NCI-H2196 treated with DMSO at 0.1 percent for 48 hours (cell line): ENCODE measurements around the gene SLC25A11.
"Not testable (repeated sequence)": the region's sequence is repeated elsewhere in the genome, so short reads cannot be mapped to it uniquely, and the experiment has no call there.

Source experiments
- DNase-seq: peaks from one replicate; lab custom pipeline; 2025; ENCODE audit not compliant: unreplicated experiment; lab: John Stamatoyannopoulos, UW

The SLC25A11 gene

GRCh38 chr17:4945176-4945943 lies 5.5 kb upstream of the SLC25A11 start:
- no peak for DNase-seq

DNA sequence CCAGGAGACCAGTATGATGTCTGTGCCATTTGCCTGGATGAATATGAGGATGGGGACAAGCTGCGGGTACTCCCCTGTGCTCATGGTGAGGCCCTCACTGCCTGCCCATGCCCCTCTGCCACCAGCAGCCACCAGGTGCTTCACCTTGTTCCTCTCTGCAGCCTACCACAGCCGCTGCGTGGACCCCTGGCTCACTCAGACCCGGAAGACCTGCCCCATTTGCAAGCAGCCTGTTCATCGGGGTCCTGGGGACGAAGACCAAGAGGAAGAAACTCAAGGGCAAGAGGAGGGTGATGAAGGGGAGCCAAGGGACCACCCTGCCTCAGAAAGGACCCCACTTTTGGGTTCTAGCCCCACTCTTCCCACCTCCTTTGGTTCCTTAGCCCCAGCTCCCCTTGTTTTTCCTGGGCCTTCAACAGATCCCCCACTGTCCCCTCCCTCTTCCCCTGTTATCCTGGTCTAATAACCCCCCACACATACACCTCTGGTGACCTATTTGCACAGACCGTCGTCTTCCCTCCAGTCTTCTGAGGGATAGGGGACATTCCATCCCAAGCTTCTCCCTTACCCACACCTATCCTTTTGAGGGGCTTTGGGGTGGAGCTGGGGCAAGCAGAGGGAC lies 4.8 kb upstream of the SLC25A11 start:
- no peak for DNase-seq

DNA sequence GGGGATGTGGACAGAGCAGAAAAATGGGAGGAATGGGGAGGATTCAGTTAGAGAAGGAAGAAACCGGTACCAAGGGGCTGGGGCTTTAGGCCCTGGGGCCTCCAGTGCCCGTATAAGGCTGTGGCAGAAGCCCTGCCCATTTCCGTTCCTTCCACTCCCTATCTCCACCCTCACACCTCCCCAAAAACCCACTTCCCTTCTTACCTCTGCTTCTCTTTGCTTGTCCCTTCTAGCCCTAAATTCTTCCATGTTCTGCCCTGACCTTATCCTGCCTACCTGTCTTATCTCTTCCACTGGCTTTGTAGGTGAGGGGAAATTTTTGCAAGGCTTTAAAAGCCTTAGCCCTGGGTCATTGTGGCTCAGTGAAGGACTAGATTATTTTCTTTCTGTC lies 4.3 kb upstream of the SLC25A11 start:
- no peak for DNase-seq

DNA sequence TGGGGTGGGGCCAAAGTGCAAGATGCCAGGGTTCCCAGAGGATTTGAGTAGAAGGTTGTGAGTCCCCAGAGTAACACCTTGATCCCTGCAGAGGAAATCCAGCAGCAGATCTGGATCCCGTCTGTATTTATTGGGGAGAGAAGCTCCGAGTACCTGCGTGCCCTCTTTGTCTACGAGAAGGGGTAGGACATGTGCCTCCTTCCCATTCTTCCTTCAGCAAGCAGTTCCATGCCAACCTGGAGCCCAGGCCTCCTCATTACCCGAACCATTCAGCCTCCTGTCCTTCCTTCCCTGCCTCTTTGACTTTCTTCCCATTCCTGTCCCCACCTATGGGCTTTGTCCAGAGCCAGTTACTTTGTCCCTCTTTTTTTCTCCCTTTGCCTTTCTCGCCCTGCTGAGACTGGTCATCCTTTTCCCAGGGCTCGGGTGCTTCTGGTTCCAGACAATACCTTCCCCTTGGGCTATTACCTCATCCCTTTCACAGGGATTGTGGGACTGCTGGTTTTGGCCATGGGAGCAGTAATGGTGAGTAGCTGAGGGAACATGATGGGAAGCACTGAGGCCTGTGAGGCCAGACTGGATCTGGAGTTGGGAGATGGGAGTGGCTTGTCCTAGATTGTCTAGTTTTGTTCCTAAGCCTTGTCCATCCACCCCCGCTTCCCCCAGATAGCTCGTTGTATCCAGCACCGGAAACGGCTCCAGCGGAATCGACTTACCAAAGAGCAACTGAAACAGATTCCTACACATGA lies 3.1 kb upstream of the SLC25A11 start:
- DNase-seq, result no peak

- DNase-seq, result no peak
Measured at GRCh38 chr17:4941319-4941610, 1.4 kb upstream of the SLC25A11 start.

GRCh38 chr17:4940555-4941318 lies 891 bp upstream of the SLC25A11 start:
- DNase-seq, result no peak

- no peak for DNase-seq
Measured at GRCh38 chr17:4939546-4939795, 375 bp downstream of the SLC25A11 start.

GRCh38 chr17:4938688-4939545 lies 929 bp downstream of the SLC25A11 start:
- DNase-seq, result no peak

DNA sequence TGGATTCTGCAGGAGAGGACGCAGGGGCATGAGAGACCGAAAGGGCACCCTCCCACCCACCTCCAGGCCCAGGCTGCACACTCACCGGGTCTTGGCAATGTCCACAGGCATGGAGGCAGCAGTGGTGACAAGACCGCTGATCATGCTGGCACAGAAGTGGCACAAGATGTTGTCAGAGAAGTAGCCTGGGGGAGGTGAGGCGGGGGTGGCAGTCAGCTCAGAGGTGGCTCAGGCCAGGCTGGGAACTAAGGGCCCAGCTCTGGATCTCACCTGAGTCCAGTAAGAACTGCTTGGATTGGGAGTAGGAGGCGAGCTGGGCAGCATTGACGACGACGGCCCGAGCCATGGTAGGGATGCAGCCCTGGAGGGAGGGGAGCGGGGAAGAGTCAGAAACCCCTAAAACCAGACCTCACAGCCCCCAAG lies 1.8 kb downstream of the SLC25A11 start:
- DNase-seq, result no peak

- no peak for DNase-seq
Measured at GRCh38 chr17:4937553-4937952, 2.3 kb downstream of the SLC25A11 start.

GRCh38 chr17:4936436-4936835 lies 3.4 kb downstream of the SLC25A11 start:
- DNase-seq, result no peak

- no peak for DNase-seq
Measured at GRCh38 chr17:4935650-4936049, 4.2 kb downstream of the SLC25A11 start.

DNA sequence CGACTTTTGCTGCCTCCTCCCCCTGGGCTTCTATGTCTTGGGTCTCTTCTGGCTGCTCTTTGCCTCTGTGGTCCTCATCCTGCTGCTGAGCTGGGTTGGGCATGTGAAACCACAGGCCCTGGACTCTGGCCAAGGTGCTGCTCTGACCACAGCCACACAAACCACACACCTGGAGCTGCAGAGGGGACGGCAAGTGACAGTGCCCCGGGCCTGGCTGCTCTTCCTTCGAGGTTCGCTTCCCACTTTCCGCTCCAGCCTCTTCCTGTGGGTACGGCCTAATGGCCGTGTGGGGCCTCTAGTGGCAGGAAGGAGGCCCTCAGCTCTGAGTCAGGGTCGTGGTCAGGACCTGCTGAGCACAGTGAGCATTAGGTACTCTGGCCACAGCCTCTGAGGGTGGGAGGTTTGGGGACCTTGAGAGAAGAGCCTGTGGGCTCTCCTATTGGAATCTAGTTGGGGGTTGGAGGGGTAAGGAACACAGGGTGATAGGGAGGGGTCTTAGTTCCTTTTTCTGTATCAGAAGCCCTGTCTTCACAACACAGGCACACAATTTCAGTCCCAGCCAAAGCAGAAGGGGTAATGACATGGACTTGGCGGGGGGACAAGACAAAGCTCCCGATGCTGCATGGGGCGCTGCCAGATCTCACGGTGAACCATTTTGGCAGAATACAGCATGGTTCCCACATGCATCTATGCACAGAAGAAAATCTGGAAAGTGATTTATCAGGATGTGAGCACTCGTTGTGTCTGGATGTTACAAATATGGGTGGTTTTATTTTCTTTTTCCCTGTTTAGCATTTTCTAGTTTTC lies 5.5 kb downstream of the SLC25A11 start:
- no peak for DNase-seq

GRCh38 chr17:4933646-4934045 lies 6.2 kb downstream of the SLC25A11 start:
- no peak for DNase-seq

- DNase-seq, result no peak
Measured at GRCh38 chr17:4932756-4933155, 7.1 kb downstream of the SLC25A11 start.

- no peak for DNase-seq
Measured at GRCh38 chr17:4931963-4932362, 7.9 kb downstream of the SLC25A11 start, which contains the start of gene GP1BA. GP1BA (plus strand) TSS chr17:4932277; CDS start chr17:4932605, 328 bp downstream.

GRCh38 chr17:4928881-4929280 lies 11.0 kb downstream of the SLC25A11 start:
- no peak for DNase-seq

GRCh38 chr17:4926577-4927335 lies 13.1 kb downstream of the SLC25A11 start:
- DNase-seq, result not testable (repeated sequence)

- no peak for DNase-seq
Measured at GRCh38 chr17:4921320-4921719, 18.5 kb downstream of the SLC25A11 start.
